NT2/D1 (cell line): ENCODE measurements around the gene TRPM4.

Experiments used
- SUZ12 ChIP-seq: IDR thresholded peaks from 2 replicates; pipeline ENCODE4 v1.6.1; 2011; ENCODE audit not compliant: insufficient read length, insufficient read depth; ENCODE audit errors: extremely low read depth
- YY1 ChIP-seq: IDR thresholded peaks from 2 replicates; pipeline ENCODE4 v1.6.1; 2011; ENCODE audit not compliant: insufficient read length, insufficient read depth
- ZNF274 ChIP-seq: IDR thresholded peaks from 2 replicates; pipeline ENCODE4 v1.6.1; 2011; ENCODE audit warnings: mild to moderate bottlenecking, low read depth, low read length

DNA sequence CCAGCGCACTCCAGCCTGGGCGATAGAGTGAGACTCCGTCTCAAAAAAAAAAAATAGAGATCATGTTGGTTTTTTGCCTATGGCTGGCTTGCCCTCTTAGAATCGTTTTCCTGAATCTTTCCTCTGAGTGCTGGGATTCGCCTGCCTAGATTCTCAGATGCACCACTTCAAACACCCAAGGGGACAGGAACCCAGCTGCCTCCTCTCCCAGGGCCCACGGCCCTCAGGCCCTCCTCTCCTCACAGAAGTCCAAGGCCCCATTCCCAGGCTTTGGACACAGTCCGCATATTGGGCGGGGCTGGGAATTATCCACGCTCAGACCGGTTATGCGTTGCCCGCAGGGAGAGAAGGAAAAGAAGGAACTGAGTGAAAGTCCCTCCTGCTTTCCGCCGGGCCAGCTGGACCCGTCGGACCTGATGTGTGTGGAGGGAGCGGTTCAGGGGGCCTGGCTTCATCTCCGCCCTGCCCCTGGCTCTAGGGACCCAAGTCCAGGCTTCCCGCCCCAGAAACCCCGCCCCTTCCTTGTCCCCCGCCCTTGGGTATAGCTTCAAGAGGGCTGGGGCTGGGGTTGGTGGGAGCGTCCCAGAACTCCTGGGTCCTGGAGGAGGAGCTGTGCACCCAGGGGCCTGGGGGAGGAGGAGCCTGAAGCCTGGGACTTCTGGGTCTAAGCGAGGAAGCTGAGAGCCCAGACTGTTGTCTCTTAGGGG, 32.4 kb upstream of the TRPM4 start:
- no peak for TF ChIP-seq ZNF274
- TF ChIP-seq SUZ12: no peak
- TF ChIP-seq YY1: no peak
